HG02970 (cell line): ENCODE results near the gene KRT6B.

Source experiments
- ATAC-seq: cut with Tn5 transposase; IDR thresholded peaks from one replicate; pipeline ENCODE4 v1.9.1; 2021; ENCODE audit warnings: mild to moderate bottlenecking, moderate library complexity, moderate number of reproducible peaks; ENCODE audit not compliant: unreplicated experiment, low FRiP score

KRT6B gene

DNA sequence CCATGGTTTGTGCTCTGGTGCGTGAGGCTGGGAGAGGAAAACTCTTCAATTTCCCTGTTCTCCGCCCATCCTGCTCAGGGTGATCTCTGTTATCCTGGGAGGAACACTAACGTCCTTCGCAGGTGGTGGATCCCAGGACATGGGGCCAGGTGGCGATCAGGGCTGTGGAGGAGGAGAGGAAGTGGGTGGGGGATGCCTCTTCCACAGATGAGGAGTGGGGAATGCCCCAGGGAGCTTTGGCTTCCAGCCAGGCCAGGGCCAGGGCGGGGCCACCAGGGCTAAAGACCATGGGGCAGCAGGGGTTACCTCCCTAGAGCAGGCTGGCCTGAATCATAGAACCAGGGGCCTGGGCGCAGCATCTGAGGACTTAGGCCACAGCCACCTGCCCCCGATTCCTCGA is 14.4 kb downstream of the KRT6B start:
- no peak for ATAC-seq

- ATAC-seq: no peak
Observed at GRCh38 chr12:52436828-52437474, 15.0 kb downstream of the KRT6B start.

GRCh38 chr12:52436000-52436827 is 15.7 kb downstream of the KRT6B start:
- ATAC-seq: no peak

DNA sequence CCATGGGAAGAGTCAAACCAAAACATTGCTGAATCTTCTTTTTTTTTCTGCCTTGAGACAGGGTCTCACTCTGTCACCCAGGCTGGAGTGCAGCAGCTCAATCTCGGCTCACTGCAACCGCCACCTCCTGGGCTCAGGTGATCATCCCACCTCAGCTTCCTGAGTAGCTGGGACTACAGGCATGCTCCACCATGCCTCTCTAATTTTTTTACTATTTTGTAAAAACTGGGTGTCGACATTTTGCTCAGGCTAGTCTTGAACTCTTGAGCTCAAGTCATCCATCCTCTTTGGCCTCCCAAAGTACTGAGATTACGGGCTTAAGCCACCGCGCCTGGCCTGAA is 16.3 kb downstream of the KRT6B start:
- ATAC-seq: no peak

- ATAC-seq: no peak
Observed at GRCh38 chr12:52434760-52435530, 17.0 kb downstream of the KRT6B start.

DNA sequence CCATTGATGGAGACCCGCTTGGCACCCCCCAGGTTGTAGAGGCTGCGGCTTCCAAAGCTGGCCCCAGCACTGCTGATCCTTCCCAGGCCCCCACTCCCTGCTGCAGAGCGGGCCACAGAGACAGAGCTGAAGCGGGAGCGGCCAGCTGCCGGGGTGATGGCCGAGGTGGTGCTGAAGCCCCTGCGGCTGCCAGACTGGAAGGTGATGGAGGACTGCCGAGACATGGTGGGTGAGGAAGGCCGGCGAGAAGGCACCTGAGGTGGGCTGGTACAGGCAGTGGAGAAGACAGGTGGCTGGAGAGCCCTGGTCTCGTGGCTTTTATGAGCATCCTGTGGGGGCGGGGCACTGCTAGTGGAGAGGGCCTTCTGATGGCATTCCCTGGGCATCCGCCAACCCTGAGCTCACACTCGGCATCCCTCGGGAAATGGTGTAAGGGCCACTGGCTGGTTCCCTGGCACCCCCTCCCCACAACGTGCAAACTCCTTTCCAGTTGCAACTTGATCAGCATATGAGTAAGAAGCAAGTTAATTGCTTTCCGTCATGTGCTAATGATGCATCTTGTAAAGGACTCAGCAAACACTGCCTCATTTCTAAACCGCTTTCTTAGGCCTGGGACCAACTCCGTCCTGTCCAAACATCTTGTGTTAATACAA is 17.7 kb downstream of the KRT6B start, which contains the start of gene KRT75:
KRT75 (minus strand) TSS at position 291 of the 653 bp plus-strand sequence; CDS start at position 224, 67 bp downstream.
- no peak for ATAC-seq

- ATAC-seq: no peak
Observed at GRCh38 chr12:52433501-52434080, 18.4 kb downstream of the KRT6B start.

DNA sequence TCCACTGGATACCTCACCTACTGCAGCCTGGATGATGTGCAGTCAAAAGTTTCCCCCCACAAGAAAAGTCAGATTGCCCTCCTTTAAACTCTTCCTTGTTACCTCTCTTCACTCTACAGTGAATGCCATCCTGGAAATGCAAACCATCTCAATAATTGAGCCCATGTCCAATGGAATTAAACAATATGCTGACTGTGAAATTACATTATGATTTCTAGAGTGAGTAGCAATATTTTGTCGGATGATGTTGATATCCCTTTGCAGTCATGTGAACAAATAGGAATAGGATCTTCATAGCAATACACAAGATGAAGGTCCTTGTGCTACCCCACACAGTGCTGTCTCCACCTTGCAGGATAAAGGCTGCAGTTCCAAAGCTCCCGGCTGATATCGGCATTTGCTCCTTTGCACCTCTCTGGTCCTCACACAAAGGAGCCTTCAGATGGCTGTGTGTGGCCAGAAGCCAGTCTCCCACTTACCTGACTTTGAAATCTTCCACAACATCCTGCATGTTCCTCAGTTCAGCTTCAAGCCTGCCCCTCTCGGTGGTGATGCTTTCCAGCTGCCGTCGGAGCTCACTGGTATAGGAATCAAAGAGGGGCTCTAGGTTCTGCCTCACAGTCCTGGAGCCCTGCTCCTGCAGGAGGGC is 19.3 kb downstream of the KRT6B start:
- ATAC-seq: no peak

GRCh38 chr12:52428121-52428520 is 23.8 kb downstream of the KRT6B start:
- no peak for ATAC-seq

- no peak for ATAC-seq
Observed at GRCh38 chr12:52427083-52427482, 24.9 kb downstream of the KRT6B start.

- ATAC-seq: no peak
Observed at GRCh38 chr12:52426034-52426433, 25.9 kb downstream of the KRT6B start.

- ATAC-seq: no peak
Observed at GRCh38 chr12:52425466-52425865, 26.5 kb downstream of the KRT6B start.

- no peak for ATAC-seq
Observed at GRCh38 chr12:52423661-52424500, 28.1 kb downstream of the KRT6B start.

GRCh38 chr12:52423035-52423434 is 28.9 kb downstream of the KRT6B start:
- no peak for ATAC-seq

DNA sequence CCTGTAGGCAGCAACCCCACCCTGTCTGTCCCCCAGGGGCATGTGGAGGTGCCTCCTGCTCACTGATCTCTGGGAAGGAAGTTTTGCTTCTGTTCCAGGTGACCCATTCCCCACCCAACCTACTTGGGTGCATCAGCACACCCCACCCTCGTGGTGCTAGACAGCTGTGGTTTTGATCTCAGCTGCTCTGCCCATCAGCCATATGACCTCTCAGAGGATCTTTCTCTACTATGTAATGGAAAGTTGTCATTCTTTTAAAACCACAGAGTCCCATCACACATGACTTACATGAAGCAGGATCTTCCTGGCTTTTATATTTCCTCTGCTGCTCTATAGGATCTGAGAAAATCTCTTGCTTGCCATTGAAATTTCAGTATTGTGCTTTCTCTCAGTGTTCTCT is 32.3 kb downstream of the KRT6B start:
- no peak for ATAC-seq

DNA sequence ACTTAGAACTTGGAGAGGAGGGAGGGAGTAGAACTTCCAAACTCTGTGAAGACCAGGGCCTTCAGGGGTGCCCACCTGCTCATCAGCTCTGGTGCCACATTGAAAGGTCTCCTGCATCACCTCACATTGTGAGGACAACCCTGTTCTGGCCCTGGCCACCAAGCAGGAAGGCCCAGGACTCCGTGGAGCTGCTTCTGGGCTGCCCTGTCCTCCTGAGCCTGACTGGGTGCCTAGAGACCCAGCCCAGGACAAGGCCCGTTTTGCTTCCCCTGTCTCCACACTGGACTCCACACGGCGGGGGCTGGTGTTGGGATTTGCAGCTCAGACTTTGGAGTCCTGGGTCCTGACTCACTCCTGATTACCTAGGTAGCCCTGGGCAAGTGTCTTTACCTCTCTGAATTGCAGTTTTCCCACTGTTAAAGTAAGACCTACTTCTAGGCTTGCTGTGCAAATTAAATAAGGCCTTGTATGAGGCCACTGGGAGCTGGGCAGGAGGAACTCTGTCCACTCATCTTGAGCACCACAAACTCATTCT is 33.3 kb downstream of the KRT6B start:
- ATAC-seq: no peak

- no peak for ATAC-seq
Observed at GRCh38 chr12:52417740-52418139, 34.2 kb downstream of the KRT6B start.

- ATAC-seq: no peak
Observed at GRCh38 chr12:52416795-52417194, 35.2 kb downstream of the KRT6B start.
